Astrocyte (in vitro differentiated cells and primary cell): ENCODE data around the gene FAF2. TPM values are rescaled to one million over a fixed set of nuclear protein-coding genes. Genes with fewer than 3 reads are reported as not detected.
A peak's percentile ranks its signal among the peaks of the same experiment; 100 is the strongest.

ENCODE experiments used
- DNase-seq: peaks from one replicate; pipeline ENCODE4 v3.0.0-alpha.2; 2010; ENCODE audit warnings: low read depth
- FAIRE-seq: peaks from 2 replicates; lab custom pipeline; 2011; peaks lifted over from hg19 to GRCh38; lab: Jason Lieb, UNC
- H2AFZ ChIP-seq: 2 replicates; pipeline ENCODE4 v1.6.0; 2012; ENCODE audit warnings: low read depth, low read length, inconsistent platforms
- H3K27ac ChIP-seq: 2 replicates; pipeline ENCODE4 v1.5.1; 2011; ENCODE audit warnings: low read depth, low read length, inconsistent platforms
- H3K27me3 ChIP-seq: 2 replicates; pipeline ENCODE4 v1.6.0; 2011; ENCODE audit warnings: low read length, inconsistent platforms; ENCODE audit not compliant: insufficient read depth
- H3K36me3 ChIP-seq: 2 replicates; pipeline ENCODE4 v1.5.1; 2011; ENCODE audit warnings: low read length, inconsistent platforms; ENCODE audit not compliant: insufficient read depth
- H3K4me1 ChIP-seq: 2 replicates; pipeline ENCODE4 v1.5.1; 2011; ENCODE audit warnings: low read length, inconsistent platforms; ENCODE audit not compliant: insufficient read depth
- H3K4me2 ChIP-seq: 2 replicates; pipeline ENCODE4 v1.6.0; 2012; ENCODE audit warnings: low read length, inconsistent platforms
- H3K4me3 ChIP-seq: 2 replicates; pipeline ENCODE4 v1.5.1; 2011; ENCODE audit warnings: low read depth, mild to moderate bottlenecking, low read length, inconsistent platforms; ENCODE audit not compliant: insufficient read depth
- H3K79me2 ChIP-seq: 2 replicates; pipeline ENCODE4 v1.6.0; 2012; ENCODE audit warnings: mild to moderate bottlenecking, low read length, inconsistent platforms; ENCODE audit not compliant: insufficient read depth
- H3K9ac ChIP-seq: 2 replicates; pipeline ENCODE4 v1.6.0; 2012; ENCODE audit warnings: mild to moderate bottlenecking, low read length, inconsistent platforms
- H3K9me3 ChIP-seq: 2 replicates; pipeline ENCODE4 v1.5.1; 2012; ENCODE audit warnings: low read depth, mild to moderate bottlenecking, low read length, inconsistent platforms; ENCODE audit not compliant: insufficient read depth
- H4K20me1 ChIP-seq: 2 replicates; pipeline ENCODE4 v1.6.0; 2012; ENCODE audit warnings: low read length, inconsistent platforms; ENCODE audit not compliant: insufficient read depth
- H3K27ac Mint-ChIP-seq: one replicate; pipeline ENCODE4 v1.8.0; 2021; ENCODE audit warnings: mild to moderate bottlenecking, mixed read lengths; ENCODE audit not compliant: unreplicated experiment
- H3K27me3 Mint-ChIP-seq: one replicate; pipeline ENCODE4 v1.8.0; 2021; ENCODE audit warnings: low read depth, mixed read lengths; ENCODE audit not compliant: unreplicated experiment
- H3K36me3 Mint-ChIP-seq: one replicate; pipeline ENCODE4 v1.8.0; 2021; ENCODE audit warnings: low read depth, mixed read lengths; ENCODE audit not compliant: unreplicated experiment
- H3K4me1 Mint-ChIP-seq: one replicate; pipeline ENCODE4 v1.8.0; 2021; ENCODE audit warnings: low read depth, mixed read lengths; ENCODE audit not compliant: unreplicated experiment
- H3K4me3 Mint-ChIP-seq: one replicate; pipeline ENCODE4 v1.8.0; 2021; ENCODE audit warnings: mild to moderate bottlenecking, moderate library complexity, mixed read lengths; ENCODE audit not compliant: unreplicated experiment
- H3K9me3 Mint-ChIP-seq: one replicate; pipeline ENCODE4 v1.8.0; 2021; ENCODE audit warnings: mild to moderate bottlenecking, mixed read lengths; ENCODE audit not compliant: unreplicated experiment
- CTCF ChIP-seq: IDR thresholded peaks from 2 replicates; pipeline ENCODE4 v1.5.1; 2011; ENCODE audit warnings: low read depth, mild to moderate bottlenecking, inconsistent platforms, low read length, moderate library complexity; ENCODE audit not compliant: insufficient read depth
- EZH2 ChIP-seq: IDR thresholded peaks from 2 replicates; pipeline ENCODE4 v1.6.1; 2012; ENCODE audit warnings: mild to moderate bottlenecking, low read length, inconsistent platforms; ENCODE audit not compliant: insufficient read depth
- total RNA-seq: library from RNA; stranded (reverse); gene quantifications from 2 replicates; pipeline ENCODE4 v1.2.1, GENCODE V29; 2021

Gene FAF2
- total RNA-seq, 1 donor from 2014 or later = 56.2 TPM

GRCh38 chr5:176415952-176416924, 31.9 kb upstream of the FAF2 start, which contains the start of gene CLTB:
Gene CLTB (minus strand): TSS chr5:176416539. CDS start chr5:176416363, 176 bp downstream.
- Histone ChIP-seq H3K9me3 (peaks cover 2% of the 10 kb centered on the region), H3K36me3 (no peaks in the 10 kb centered on the region), H3K79me2 (peaks cover 28% of the 10 kb centered on the region), H2AFZ (peak within 1 kb of the TSS; percentile 96), H3K4me3 (peak within 1 kb of the TSS; percentile 75), H3K4me2 (peak within 1 kb of the TSS; percentile 93), H4K20me1 (peaks cover 39% of the 10 kb centered on the region), H3K27ac (peak within 1 kb of the TSS; percentile 72), H3K9ac (peak within 1 kb of the TSS; percentile 90), H3K4me1 (peaks cover 11% of the 10 kb centered on the region), H3K27me3 (peaks cover 2% of the 10 kb centered on the region)
- peak within 1 kb of the TSS; percentile 86 for H3K4me3 Mint-ChIP-seq
- H3K27me3 Mint-ChIP-seq = peaks cover 7% of the 10 kb centered on the region
- peaks cover 2% of the 10 kb centered on the region for H3K36me3 Mint-ChIP-seq
- peaks cover 8% of the 10 kb centered on the region for H3K9me3 Mint-ChIP-seq
- peak within 1 kb of the TSS; percentile 68 for H3K27ac Mint-ChIP-seq
- DNase-seq (peak; percentile 56), FAIRE-seq (no peak)
- TF ChIP-seq CTCF = peak; percentile 10
- TF ChIP-seq EZH2 = no peak
- peaks cover 25% of the 10 kb centered on the region for H3K4me1 Mint-ChIP-seq

GRCh38 chr5:176416965-176417364, 31.2 kb upstream of the FAF2 start:
- Mint-ChIP-seq H3K4me1 (peaks cover 22% of the 10 kb centered on the region), H3K36me3 (peaks cover 2% of the 10 kb centered on the region), H3K27ac (peak overlapping the region; percentile 68), H3K9me3 (peaks cover 13% of the 10 kb centered on the region), H3K27me3 (peaks cover 10% of the 10 kb centered on the region), H3K4me3 (peak overlapping the region; percentile 80)
- H4K20me1 ChIP-seq = peaks cover 35% of the 10 kb centered on the region
- H3K4me2 ChIP-seq = peak overlapping the region; percentile 93
- peaks cover 28% of the 10 kb centered on the region for H3K79me2 ChIP-seq
- DNase-seq (no peak), FAIRE-seq (no peak)
- no peaks in the 10 kb centered on the region for H3K36me3 ChIP-seq
- no peak for TF ChIP-seq CTCF
- no peak for TF ChIP-seq EZH2
- H3K4me3 ChIP-seq = peak overlapping the region; percentile 75
- peaks cover 3% of the 10 kb centered on the region for H3K9me3 ChIP-seq
- H2AFZ ChIP-seq = peak overlapping the region; percentile 89
- peaks cover 5% of the 10 kb centered on the region for H3K27me3 ChIP-seq
- no peak overlapping the region for H3K27ac ChIP-seq
- peak overlapping the region; percentile 55 for H3K9ac ChIP-seq
- H3K4me1 ChIP-seq = peaks cover 11% of the 10 kb centered on the region
